ENCODE measurements around the gene SYT1.

SYT1 gene

GRCh38 chr12:79380402-79380801 lies 515.8 kb downstream of the SYT1 start:
- no peak for TF ChIP-seq CTCF (IDR thresholded peaks at IDR 0.05; ENCODE audit: insufficient read depth, low read length)
- TF ChIP-seq REST (IDR thresholded peaks at IDR 0.05; ENCODE audit: insufficient replicate concordance, low read depth) = no peak
- no peak for TF ChIP-seq GABPA (IDR thresholded peaks at IDR 0.05; ENCODE audit: low read depth)
- no peak for TF ChIP-seq POLR2AphosphoS5 (IDR thresholded peaks at IDR 0.05; ENCODE audit: low read depth)
- no peak for TF ChIP-seq SPI1 (IDR thresholded peaks at IDR 0.05; ENCODE audit: borderline replicate concordance, low read depth)
- no peak for DNase-seq (ENCODE audit: low read depth in 1 of 2, low spot score in 1 of 2)
- Histone ChIP-seq H3K27me3 (ENCODE audit: insufficient read depth, poor library complexity, severe bottlenecking) (no peaks in the 10 kb centered on the region), H3K27ac (replicated peaks) (no peak overlapping the region), H3K4me3 (replicated peaks; ENCODE audit: insufficient read depth, low read length) (no peak overlapping the region)

- Histone ChIP-seq H3K27ac (replicated peaks) (no peak overlapping the region), H3K4me3 (replicated peaks; ENCODE audit: insufficient read depth, low read length) (no peak overlapping the region), H3K27me3 (ENCODE audit: insufficient read depth, poor library complexity, severe bottlenecking) (no peaks in the 10 kb centered on the region)
- DNase-seq (ENCODE audit: low read depth in 1 of 2, low spot score in 1 of 2) = no peak
- TF ChIP-seq CTCF (IDR thresholded peaks at IDR 0.05; ENCODE audit: insufficient read depth, low read length) = no peak
- TF ChIP-seq POLR2AphosphoS5 (IDR thresholded peaks at IDR 0.05; ENCODE audit: low read depth) = no peak
- no peak for TF ChIP-seq SPI1 (IDR thresholded peaks at IDR 0.05; ENCODE audit: borderline replicate concordance, low read depth)
- no peak for TF ChIP-seq REST (IDR thresholded peaks at IDR 0.05; ENCODE audit: insufficient replicate concordance, low read depth)
- no peak for TF ChIP-seq GABPA (IDR thresholded peaks at IDR 0.05; ENCODE audit: low read depth)
Observed at GRCh38 chr12:79381248-79382208, 517.0 kb downstream of the SYT1 start.

DNA sequence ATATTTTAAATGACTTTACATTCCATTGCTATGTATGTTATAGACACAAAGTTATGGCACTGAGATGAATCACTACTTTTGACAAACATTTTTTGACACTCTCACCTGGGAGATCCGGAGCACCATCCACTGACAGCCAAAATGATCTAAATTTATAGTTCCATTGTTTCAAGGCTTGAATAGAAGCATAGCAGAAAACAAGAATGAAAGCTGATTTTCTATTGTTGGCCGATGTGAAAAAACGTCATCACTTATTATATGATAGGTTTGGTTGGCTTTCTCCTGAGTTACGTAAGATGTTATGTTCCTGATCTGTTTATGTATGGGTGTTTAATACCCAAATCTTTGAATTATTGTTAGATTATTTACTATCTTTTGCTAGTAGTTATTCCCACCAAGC lies 520.0 kb downstream of the SYT1 start:
- TF ChIP-seq GABPA (IDR thresholded peaks at IDR 0.05; ENCODE audit: low read depth) (no peak), CTCF (IDR thresholded peaks at IDR 0.05; ENCODE audit: insufficient read depth, low read length) (no peak), POLR2AphosphoS5 (IDR thresholded peaks at IDR 0.05; ENCODE audit: low read depth) (no peak), REST (IDR thresholded peaks at IDR 0.05; ENCODE audit: insufficient replicate concordance, low read depth) (no peak), SPI1 (IDR thresholded peaks at IDR 0.05; ENCODE audit: borderline replicate concordance, low read depth) (no peak)
- H3K27ac ChIP-seq (replicated peaks) = no peak overlapping the region
- H3K4me3 ChIP-seq (replicated peaks; ENCODE audit: insufficient read depth, low read length) = no peak overlapping the region
- no peak for DNase-seq (ENCODE audit: low read depth in 1 of 2, low spot score in 1 of 2)
- H3K27me3 ChIP-seq (ENCODE audit: insufficient read depth, poor library complexity, severe bottlenecking) = no peaks in the 10 kb centered on the region
